C4-2B (cell line): ENCODE data around the gene PLCB4.

Experiments
- ZFX ChIP-seq: fragments of 450-650 bp; IDR thresholded peaks from 2 replicates; pipeline ENCODE4 v1.6.1; 2017
- TF ChIP-seq, protein P1 (sequence below): fragments of 450-650 bp; conservative IDR thresholded peaks from 2 replicates; pipeline ENCODE4 v1.5.1; 2017; ENCODE audit warnings: mild to moderate bottlenecking

DNA sequence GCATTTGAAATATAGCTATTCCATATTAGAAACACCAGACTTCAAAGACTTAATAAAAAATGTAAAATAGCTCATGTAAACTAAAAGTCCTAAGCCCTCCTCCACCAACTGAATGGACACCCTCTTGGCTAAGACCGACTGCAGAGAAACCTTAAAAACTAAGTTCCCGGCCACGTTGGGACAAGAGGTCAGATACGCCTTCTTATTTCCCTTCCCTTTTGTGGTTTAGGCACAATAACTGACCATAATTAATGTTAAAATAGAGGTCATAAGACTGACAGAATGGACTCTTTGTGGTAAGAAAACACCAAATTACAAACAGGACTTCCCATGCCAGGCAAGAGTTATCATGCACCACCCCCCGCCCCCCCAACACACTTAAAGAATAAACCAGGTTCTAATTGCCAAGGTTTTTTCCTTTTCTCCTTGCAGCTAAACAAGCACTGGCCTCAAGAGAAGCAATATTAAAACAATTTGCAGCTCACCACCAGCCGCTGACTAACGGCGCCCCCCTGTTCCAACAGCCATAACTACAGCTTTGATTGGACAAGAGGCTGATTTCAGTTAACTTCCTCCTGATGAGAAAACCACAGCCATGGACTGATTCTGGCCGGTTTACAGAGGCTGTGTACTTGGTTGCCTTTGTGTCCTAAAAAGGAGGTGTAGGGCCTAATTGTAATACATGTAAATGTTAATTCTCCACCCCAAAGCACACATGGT lies 434.8 kb downstream of the PLCB4 start:
- TF ChIP-seq, protein P1, sequence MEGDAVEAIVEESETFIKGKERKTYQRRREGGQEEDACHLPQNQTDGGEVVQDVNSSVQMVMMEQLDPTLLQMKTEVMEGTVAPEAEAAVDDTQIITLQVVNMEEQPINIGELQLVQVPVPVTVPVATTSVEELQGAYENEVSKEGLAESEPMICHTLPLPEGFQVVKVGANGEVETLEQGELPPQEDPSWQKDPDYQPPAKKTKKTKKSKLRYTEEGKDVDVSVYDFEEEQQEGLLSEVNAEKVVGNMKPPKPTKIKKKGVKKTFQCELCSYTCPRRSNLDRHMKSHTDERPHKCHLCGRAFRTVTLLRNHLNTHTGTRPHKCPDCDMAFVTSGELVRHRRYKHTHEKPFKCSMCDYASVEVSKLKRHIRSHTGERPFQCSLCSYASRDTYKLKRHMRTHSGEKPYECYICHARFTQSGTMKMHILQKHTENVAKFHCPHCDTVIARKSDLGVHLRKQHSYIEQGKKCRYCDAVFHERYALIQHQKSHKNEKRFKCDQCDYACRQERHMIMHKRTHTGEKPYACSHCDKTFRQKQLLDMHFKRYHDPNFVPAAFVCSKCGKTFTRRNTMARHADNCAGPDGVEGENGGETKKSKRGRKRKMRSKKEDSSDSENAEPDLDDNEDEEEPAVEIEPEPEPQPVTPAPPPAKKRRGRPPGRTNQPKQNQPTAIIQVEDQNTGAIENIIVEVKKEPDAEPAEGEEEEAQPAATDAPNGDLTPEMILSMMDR = no peak
- no peak for TF ChIP-seq ZFX
